NB4 (cell line): ENCODE results near the gene KSR1.

Experiments
- MYC ChIP-seq: IDR thresholded peaks from 2 replicates; pipeline ENCODE4 v1.6.1; 2011; ENCODE audit warnings: low read depth, low read length
- POLR2A ChIP-seq: IDR thresholded peaks from 2 replicates; pipeline ENCODE4 v1.6.1; 2011; ENCODE audit warnings: mild to moderate bottlenecking; ENCODE audit not compliant: insufficient read length; ENCODE audit errors: extremely low read depth
- TF ChIP-seq, protein P1 (sequence below): IDR thresholded peaks from one replicate; pipeline ENCODE4 v1.5.1; 2012; ENCODE audit warnings: low read depth, low read length

DNA sequence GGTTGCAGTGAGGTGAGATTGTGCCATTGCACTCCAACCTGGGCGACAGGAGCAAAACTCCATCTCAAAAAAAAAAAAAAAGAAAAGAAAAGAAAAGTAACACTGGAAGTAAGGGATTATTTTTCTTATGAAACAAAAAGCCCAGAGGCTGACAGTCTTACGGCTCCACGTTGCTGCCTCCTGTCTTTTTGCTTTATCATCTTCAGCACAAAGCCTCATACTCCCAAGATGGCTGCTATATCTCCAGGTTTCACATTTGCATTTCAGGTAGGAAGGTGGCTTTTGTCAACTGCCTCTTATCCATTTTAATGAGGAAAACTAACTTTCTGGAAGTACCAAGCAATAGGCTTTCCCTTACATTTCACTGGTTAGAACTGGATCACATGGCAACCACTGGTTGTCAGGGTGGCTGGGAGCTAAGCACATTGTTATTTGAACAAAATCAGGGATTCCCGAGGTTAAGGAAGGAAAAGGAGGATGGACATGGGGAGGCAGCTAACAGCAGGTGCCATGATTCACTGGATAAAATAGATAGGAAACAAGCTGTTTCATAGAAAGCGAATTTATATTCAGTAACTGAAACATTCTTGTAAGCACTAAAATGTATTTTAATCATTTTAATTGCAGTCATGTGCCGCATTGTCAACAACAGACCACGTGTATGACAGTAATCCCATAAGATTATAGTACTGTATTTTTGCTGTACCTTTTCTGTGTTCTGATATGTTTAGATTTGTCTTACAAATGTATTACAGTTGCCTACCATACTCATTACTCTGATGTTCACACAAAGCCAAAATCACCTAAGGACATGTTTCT, 58.6 kb downstream of the KSR1 start:
- TF ChIP-seq MYC, result no peak
- TF ChIP-seq, protein P1, sequence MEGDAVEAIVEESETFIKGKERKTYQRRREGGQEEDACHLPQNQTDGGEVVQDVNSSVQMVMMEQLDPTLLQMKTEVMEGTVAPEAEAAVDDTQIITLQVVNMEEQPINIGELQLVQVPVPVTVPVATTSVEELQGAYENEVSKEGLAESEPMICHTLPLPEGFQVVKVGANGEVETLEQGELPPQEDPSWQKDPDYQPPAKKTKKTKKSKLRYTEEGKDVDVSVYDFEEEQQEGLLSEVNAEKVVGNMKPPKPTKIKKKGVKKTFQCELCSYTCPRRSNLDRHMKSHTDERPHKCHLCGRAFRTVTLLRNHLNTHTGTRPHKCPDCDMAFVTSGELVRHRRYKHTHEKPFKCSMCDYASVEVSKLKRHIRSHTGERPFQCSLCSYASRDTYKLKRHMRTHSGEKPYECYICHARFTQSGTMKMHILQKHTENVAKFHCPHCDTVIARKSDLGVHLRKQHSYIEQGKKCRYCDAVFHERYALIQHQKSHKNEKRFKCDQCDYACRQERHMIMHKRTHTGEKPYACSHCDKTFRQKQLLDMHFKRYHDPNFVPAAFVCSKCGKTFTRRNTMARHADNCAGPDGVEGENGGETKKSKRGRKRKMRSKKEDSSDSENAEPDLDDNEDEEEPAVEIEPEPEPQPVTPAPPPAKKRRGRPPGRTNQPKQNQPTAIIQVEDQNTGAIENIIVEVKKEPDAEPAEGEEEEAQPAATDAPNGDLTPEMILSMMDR, result no peak
- no peak for TF ChIP-seq POLR2A
